CD4-positive, alpha-beta memory T cell (primary cell): ENCODE measurements around the gene SORD. TPM values are rescaled to one million over a fixed set of nuclear protein-coding genes. Genes with fewer than 3 reads are reported as not detected.
"Not testable (repeated sequence)": the region's sequence is repeated elsewhere in the genome, so short reads cannot be mapped to it uniquely, and the experiment has no call there.

ENCODE experiments used
- CTCF ChIA-PET: fragments of 350-600 bp; sonication (Branson Sonifier 250); formaldehyde crosslinking; loops from one replicate; lab custom pipeline; 2021; ENCODE audit warnings: inconsistent platforms; ENCODE audit not compliant: partially characterized antibody; lab: Charles Lee
- POLR2A ChIA-PET: fragments of 350-600 bp; sonication (Branson Sonifier 250); formaldehyde crosslinking; loops from one replicate; lab custom pipeline; 2021; ENCODE audit not compliant: partially characterized antibody; lab: Charles Lee
- DNase-seq, 5 donors: peaks; one replicate each; pipeline versions ENCODE4 v3.0.0 to v3.0.0-alpha.2; 2020 to 2022; ENCODE audit warnings: mixed read lengths in 1 of 5
- H3K27ac ChIP-seq: one replicate; pipeline ENCODE4 v1.7.0; 2013; ENCODE audit warnings: low read depth, low read length
- H3K27me3 ChIP-seq: 2 replicates; pipeline ENCODE4 v1.7.0; 2013; ENCODE audit warnings: mild to moderate bottlenecking, low read length, moderate library complexity; ENCODE audit not compliant: insufficient read depth
- H3K36me3 ChIP-seq: 2 replicates; pipeline ENCODE4 v1.7.0; 2013; ENCODE audit warnings: mild to moderate bottlenecking, low read length, moderate library complexity; ENCODE audit not compliant: insufficient read depth
- H3K4me1 ChIP-seq: 2 replicates; pipeline ENCODE4 v1.7.0; 2013; ENCODE audit warnings: mild to moderate bottlenecking, low read length, moderate library complexity; ENCODE audit not compliant: insufficient read depth
- H3K4me3 ChIP-seq, 2 donors: one replicate each; pipeline ENCODE4 v1.7.0; 2013; ENCODE audit warnings: low read length in 2 of 2, mild to moderate bottlenecking in 1 of 2
- H3K9me3 ChIP-seq, 2 donors: one replicate each; pipeline ENCODE4 v1.7.0; 2013; ENCODE audit warnings: low read length in 2 of 2, control low read depth in 1 of 2; ENCODE audit not compliant: control insufficient read depth in 1 of 2
- H3K27ac Mint-ChIP-seq, 7 donors: one replicate each; pipeline ENCODE4 v1.8.0; 2020 to 2021; ENCODE audit warnings: mixed read lengths in 7 of 7, mild to moderate bottlenecking in 6 of 7, inconsistent platforms in 3 of 7, moderate library complexity in 3 of 7
- H3K27me3 Mint-ChIP-seq, 2 donors: one replicate each; pipeline ENCODE4 v1.8.0; 2020 to 2021; ENCODE audit warnings: mixed read lengths in 2 of 2
- H3K36me3 Mint-ChIP-seq, 2 donors: one replicate each; pipeline ENCODE4 v1.8.0; 2020 to 2021; ENCODE audit warnings: mixed read lengths in 2 of 2, inconsistent platforms in 1 of 2, mild to moderate bottlenecking in 1 of 2
- H3K4me1 Mint-ChIP-seq, 4 donors: one replicate each; pipeline ENCODE4 v1.8.0; 2020 to 2021; ENCODE audit warnings: mixed read lengths in 4 of 4, mild to moderate bottlenecking in 1 of 4
- H3K4me3 Mint-ChIP-seq, 8 donors: one replicate each; pipeline ENCODE4 v1.8.0; 2020 to 2021; ENCODE audit warnings: mixed read lengths in 8 of 8, mild to moderate bottlenecking in 7 of 8, moderate library complexity in 6 of 8, inconsistent platforms in 3 of 8
- H3K9me3 Mint-ChIP-seq, 8 donors: one replicate each; pipeline ENCODE4 v1.8.0; 2020 to 2021; ENCODE audit warnings: mixed read lengths in 8 of 8, mild to moderate bottlenecking in 5 of 8, inconsistent platforms in 3 of 8, moderate library complexity in 1 of 8
- intact Hi-C: fragments of 100-400 bp; cut with micrococcal nuclease; formaldehyde crosslinking; loops from one replicate; pipeline ENCODE4 v1.15.1; 2023
- polyA plus RNA-seq, 2 donors: library from polyadenylated mRNA; unstranded; fragments of 300-500 nt; fragmentation: Illumina TruSeq; gene quantifications; one replicate each; pipeline ENCODE4 v1.2.3, GENCODE V29; 2021
- total RNA-seq, 2 experiments: library from RNA; stranded (reverse); gene quantifications; one replicate each; pipeline ENCODE4 v1.2.3, GENCODE V29; 2021

SORD gene
- total and polyA plus RNA-seq, 4 experiments from 2014 or later: 4.2 to 7.0 (median 5.5) TPM

DNA sequence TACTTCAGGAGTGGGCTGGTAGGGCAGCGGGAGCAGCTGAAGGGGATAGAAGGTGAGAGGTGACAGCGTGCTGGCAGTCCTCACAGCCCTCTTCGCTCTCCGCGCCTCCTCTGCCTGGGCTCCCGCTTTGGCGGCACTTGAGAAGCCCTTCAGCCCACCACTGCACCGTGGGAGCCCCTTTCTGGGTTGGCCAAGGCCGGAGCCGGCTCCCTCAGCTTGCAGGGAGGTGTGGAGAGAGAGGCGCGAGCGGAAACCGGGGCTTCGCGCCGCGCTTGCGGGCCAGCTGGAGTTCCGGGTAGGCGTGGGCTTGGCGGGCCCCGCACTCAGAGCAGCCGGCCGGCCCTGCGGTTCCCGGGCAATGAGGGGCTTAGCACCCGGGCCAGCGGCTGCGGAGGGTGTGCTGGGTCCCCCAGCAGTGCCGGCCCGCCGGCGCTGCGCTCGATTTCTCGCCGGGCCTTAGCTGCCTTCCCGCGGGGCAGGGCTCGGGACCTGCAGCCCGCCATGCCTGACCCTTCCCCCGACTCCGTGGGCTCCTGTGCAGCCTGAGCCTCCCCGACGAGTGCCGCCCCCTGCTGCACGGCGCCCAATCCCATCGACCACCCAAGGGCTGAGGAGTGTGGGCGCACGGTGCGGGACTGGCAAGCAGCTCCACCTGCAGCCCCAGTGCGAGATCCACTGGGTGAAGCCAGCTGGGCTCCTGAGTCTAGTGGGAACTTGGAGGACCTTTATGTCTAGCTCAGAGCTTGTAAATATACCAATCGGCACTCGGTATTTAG is 11.8 kb downstream of the SORD start:
- CTCF ChIA-PET: interaction anchor here (0.6 to 4.4 kb wide), 6 partner anchors 66 to 460 kb away, joined by 3 to 35 read pairs (median 6); no protein-coding TSS in a partner anchor
- DNase-seq, H3K36me3 ChIP-seq, intact Hi-C loops, H3K4me1 ChIP-seq, H3K27ac Mint-ChIP-seq, H3K27me3 ChIP-seq, POLR2A ChIA-PET, H3K4me3 Mint-ChIP-seq, H3K4me3 ChIP-seq, H3K9me3 ChIP-seq, H3K9me3 Mint-ChIP-seq, H3K27me3 Mint-ChIP-seq, H3K27ac ChIP-seq: not testable (repeated sequence)
- Mint-ChIP-seq H3K36me3 (peaks cover 0 to 13% of the 10 kb centered on the region in 2 donors), H3K4me1 (peaks cover 5 to 19% (median 11%) of the 10 kb centered on the region in 4 donors)

DNA sequence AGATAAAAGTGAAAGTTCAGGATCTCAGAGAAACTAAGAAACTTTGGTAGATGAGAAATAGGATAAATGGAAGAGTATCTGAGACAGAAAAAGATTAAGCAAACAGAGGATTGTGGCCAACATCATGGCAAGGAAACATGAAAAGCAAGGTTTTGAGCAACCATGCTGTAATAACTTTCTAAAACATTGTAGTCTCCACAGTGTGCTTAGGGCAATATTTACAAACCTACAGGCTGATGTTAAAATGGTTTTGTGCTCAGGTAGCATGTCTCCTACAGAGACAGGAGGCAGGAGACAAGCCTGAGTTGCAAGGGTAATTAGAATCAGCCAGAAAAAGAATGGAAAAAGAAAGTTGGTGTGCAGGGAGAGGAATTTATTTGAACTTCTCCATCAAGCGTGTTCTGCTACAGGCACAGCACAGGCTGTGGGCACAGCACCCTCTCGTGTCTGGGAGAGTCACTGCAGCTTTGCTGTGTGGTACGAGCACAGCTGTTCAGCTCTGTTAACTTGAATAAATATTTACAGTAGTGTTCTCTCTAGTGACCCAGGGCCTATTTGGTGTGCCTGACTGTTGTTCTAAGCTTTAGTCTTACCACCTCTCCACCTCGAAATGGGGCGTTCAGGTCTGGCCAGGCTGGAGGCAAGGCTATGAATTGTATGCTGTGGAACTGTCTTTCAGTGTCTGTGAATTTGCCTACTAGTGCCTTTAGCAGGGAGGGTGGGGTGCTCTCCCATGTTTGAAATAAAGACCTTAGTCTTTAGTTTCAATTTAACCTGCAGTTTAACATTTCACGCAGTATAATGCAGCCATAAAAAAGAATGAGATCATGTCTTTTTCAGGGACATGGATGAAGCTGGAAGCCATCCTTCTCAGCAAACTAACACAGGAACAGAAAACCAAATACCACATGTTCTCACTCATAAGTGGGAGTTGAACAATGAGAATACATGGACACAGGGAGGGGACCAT is 14.1 kb downstream of the SORD start:
- H3K9me3 ChIP-seq, H3K9me3 Mint-ChIP-seq, H3K36me3 Mint-ChIP-seq, H3K27me3 ChIP-seq, H3K4me3 ChIP-seq, H3K4me1 ChIP-seq, H3K27me3 Mint-ChIP-seq, POLR2A ChIA-PET, H3K27ac ChIP-seq, H3K36me3 ChIP-seq: not testable (repeated sequence)
- DNase-seq: peak; percentile 58 to 66 (median 62)
- intact Hi-C loops: loop anchor here (2.0 kb wide), 5 partner anchors 68 to 458 kb away; no protein-coding TSS in a partner anchor
- Mint-ChIP-seq H3K27ac (peak overlapping the region in 1 of 7 donors; percentile 41), H3K4me3 (peak overlapping the region in 3 of 8 donors; percentile 6 to 41 (median 26)), H3K4me1 (peaks cover 5 to 19% (median 11%) of the 10 kb centered on the region in 4 donors)
- CTCF ChIA-PET: interaction anchor here (0.6 to 4.4 kb wide), 15 partner anchors 9 to 459 kb away, joined by 3 to 35 read pairs (median 4); partner anchors contain the start of gene SORD

DNA sequence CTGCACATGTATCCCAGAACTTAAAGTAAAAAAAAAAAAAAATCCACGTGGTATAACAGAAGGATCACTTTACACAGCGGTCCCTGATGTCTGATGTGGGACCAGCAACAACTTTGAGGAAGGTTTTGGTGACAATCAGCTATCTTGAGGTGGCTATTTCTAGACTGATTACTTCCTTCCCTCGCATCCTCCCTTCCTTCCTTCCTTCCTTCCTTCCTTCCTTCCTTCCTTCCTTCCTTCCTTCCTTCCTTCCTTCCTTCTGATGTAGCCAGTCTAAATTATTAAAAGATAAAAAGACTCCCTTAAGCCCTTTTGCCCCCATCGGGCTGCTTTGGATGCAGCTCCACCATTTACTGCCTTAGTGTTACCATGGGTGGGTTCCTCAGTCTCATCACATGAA is 14.9 kb downstream of the SORD start:
- peaks cover 5% of the 10 kb centered on the region for H3K4me1 ChIP-seq
- no peak overlapping the region for H3K27ac ChIP-seq
- Mint-ChIP-seq H3K9me3 (no peaks in the 10 kb centered on the region), H3K27ac (peak overlapping the region in 1 of 7 donors; percentile 4), H3K4me3 (peak overlapping the region in 1 of 8 donors; percentile 26), H3K27me3 (no peaks in the 10 kb centered on the region), H3K36me3 (peaks cover 0 to 8% of the 10 kb centered on the region in 2 donors), H3K4me1 (peaks cover 5 to 19% (median 11%) of the 10 kb centered on the region in 4 donors)
- ChIA-PET POLR2A (no interaction called here), CTCF (interaction anchor here (0.6 to 4.4 kb wide), 10 partner anchors 9 to 460 kb away, joined by 3 to 35 read pairs (median 4); no protein-coding TSS in a partner anchor)
- no peak for DNase-seq
- no peaks in the 10 kb centered on the region for H3K9me3 ChIP-seq
- intact Hi-C loops: loop anchor here (2.0 kb wide), 5 partner anchors 69 to 459 kb away; no protein-coding TSS in a partner anchor
- no peaks in the 10 kb centered on the region for H3K36me3 ChIP-seq
- H3K27me3 ChIP-seq: no peaks in the 10 kb centered on the region
- H3K4me3 ChIP-seq: no peak overlapping the region

- H3K4me3 Mint-ChIP-seq, H3K9me3 ChIP-seq, H3K27ac ChIP-seq, POLR2A ChIA-PET, CTCF ChIA-PET, H3K4me1 ChIP-seq, DNase-seq, H3K9me3 Mint-ChIP-seq, intact Hi-C loops, H3K27ac Mint-ChIP-seq, H3K27me3 ChIP-seq, H3K27me3 Mint-ChIP-seq, H3K36me3 ChIP-seq, H3K4me3 ChIP-seq: not testable (repeated sequence)
- peaks cover 5 to 19% (median 11%) of the 10 kb centered on the region in 4 donors for H3K4me1 Mint-ChIP-seq
- peaks cover 0 to 12% of the 10 kb centered on the region in 2 donors for H3K36me3 Mint-ChIP-seq
These were observed 17.4 kb downstream of the SORD start for GRCh38 chr15:45040396-45040795.

- CTCF ChIA-PET, DNase-seq: not testable (repeated sequence)
These were observed 18.5 kb downstream of the SORD start for GRCh38 chr15:45041538-45041937.

GRCh38 chr15:45042859-45043258 is 19.9 kb downstream of the SORD start:
- H3K9me3 Mint-ChIP-seq, H3K27ac Mint-ChIP-seq: not testable (repeated sequence)

More at GRCh38 chr15:45041538-45041937, 18.5 kb downstream of the SORD start:
- H3K27me3 Mint-ChIP-seq, H3K27ac Mint-ChIP-seq, H3K9me3 ChIP-seq, H3K36me3 Mint-ChIP-seq, H3K9me3 Mint-ChIP-seq, H3K4me3 ChIP-seq, POLR2A ChIA-PET, H3K36me3 ChIP-seq, H3K4me1 ChIP-seq, H3K27ac ChIP-seq, H3K4me3 Mint-ChIP-seq, H3K27me3 ChIP-seq, intact Hi-C loops: not testable (repeated sequence)
- peaks cover 4 to 13% (median 9%) of the 10 kb centered on the region in 4 donors for H3K4me1 Mint-ChIP-seq

DNA sequence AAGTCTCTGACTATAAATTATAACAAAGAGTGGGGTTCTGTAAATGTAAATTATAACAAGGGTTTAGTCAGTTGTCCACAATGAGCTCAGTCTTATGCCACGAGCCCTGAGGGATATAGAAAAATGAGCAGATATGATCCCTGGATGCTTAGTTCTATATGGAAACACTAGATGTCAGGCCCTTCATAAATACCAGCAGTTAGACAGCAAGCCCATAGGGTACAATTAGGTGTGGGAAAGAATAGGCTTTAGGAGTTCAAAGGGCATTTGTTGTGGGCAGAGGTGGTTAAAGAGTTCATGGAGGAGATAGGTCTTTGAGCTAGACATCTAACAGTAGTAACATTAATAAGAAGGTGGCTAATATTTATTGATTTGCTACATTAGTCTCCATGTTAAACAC is 21.3 kb downstream of the SORD start:
- H3K9me3 Mint-ChIP-seq, intact Hi-C loops, POLR2A ChIA-PET, H3K4me3 ChIP-seq, H3K9me3 ChIP-seq, CTCF ChIA-PET, H3K27me3 ChIP-seq, DNase-seq, H3K27ac ChIP-seq, H3K4me3 Mint-ChIP-seq, H3K27ac Mint-ChIP-seq, H3K36me3 ChIP-seq, H3K4me1 Mint-ChIP-seq, H3K4me1 ChIP-seq, H3K27me3 Mint-ChIP-seq: not testable (repeated sequence)
- peaks cover 14 to 26% of the 10 kb centered on the region in 2 donors for H3K36me3 Mint-ChIP-seq

More at GRCh38 chr15:45042859-45043258, 19.9 kb downstream of the SORD start:
- H3K27me3 Mint-ChIP-seq, H3K27ac ChIP-seq, H3K4me1 Mint-ChIP-seq, H3K4me1 ChIP-seq, H3K4me3 Mint-ChIP-seq, H3K27me3 ChIP-seq, H3K4me3 ChIP-seq, DNase-seq, CTCF ChIA-PET, intact Hi-C loops, POLR2A ChIA-PET, H3K36me3 ChIP-seq, H3K9me3 ChIP-seq: not testable (repeated sequence)
- H3K36me3 Mint-ChIP-seq: peaks cover 6 to 12% of the 10 kb centered on the region in 2 donors
